Panc1 (cell line): Measurements from ENCODE around the gene DSCAM. TPM values are rescaled to one million over a fixed set of nuclear protein-coding genes. Genes with fewer than 3 reads are reported as not detected.

ENCODE experiments used
- ATAC-seq: fragments of 200-7000 bp; cut with Tn5 transposase; 2 replicates; pipeline ENCODE4 v1.9.1; 2020; ENCODE audit warnings: mild to moderate bottlenecking, moderate library complexity
- BruUV-seq: library from RNA; stranded (reverse); fragments of 400-500 nt; replicated peaks from 2 replicates; lab custom pipeline; 2021; lab: Mats Ljungman, UMichigan
- CTCF ChIA-PET: fragments of 300-600 bp; sonication (Branson Sonifier 250); formaldehyde crosslinking; loops from one replicate; lab custom pipeline; 2022; ENCODE audit warnings: antibody characterized with exemption; lab: Charles Lee
- POLR2A ChIA-PET: fragments of 300-600 bp; sonication (Branson Sonifier 250); formaldehyde crosslinking; loops from one replicate; lab custom pipeline; 2022; ENCODE audit warnings: antibody characterized with exemption; lab: Charles Lee
- DNase-seq: peaks from one replicate; pipeline ENCODE4 v3.0.0-alpha.2; 2010; ENCODE audit warnings: low read depth, low spot score
- H3K27ac ChIP-seq: 2 replicates; pipeline ENCODE4 v1.5.1; 2011; ENCODE audit warnings: mild to moderate bottlenecking, low read length, inconsistent platforms
- H3K27me3 ChIP-seq: fragments of 200-500 bp; sonication (Bioruptor generic); 2 replicates; pipeline ENCODE4 v1.6.0; 2014; ENCODE audit warnings: low read length, inconsistent platforms; ENCODE audit not compliant: control insufficient read depth, insufficient read depth
- H3K36me3 ChIP-seq: fragments of 200-500 bp; sonication (Bioruptor generic); 2 replicates; pipeline ENCODE4 v1.5.1; 2014; ENCODE audit warnings: inconsistent platforms, mild to moderate bottlenecking, low read length, moderate library complexity; ENCODE audit not compliant: control insufficient read depth, insufficient read depth
- H3K4me1 ChIP-seq: 2 replicates; pipeline ENCODE4 v1.5.1; 2011; ENCODE audit warnings: inconsistent platforms, mild to moderate bottlenecking, low read length, moderate library complexity; ENCODE audit not compliant: control insufficient read depth, insufficient read depth
- H3K4me3 ChIP-seq, 2 experiments: 2 replicates each; pipeline ENCODE4 v1.5.1; 2011 to 2012; ENCODE audit warnings: low read depth in 2 of 2, low read length in 2 of 2, mild to moderate bottlenecking in 2 of 2, inconsistent platforms in 1 of 2, moderate library complexity in 1 of 2
- H3K9me3 ChIP-seq: fragments of 200-500 bp; sonication (Bioruptor generic); 2 replicates; pipeline ENCODE4 v1.5.1; 2014; ENCODE audit warnings: low read depth, mild to moderate bottlenecking, inconsistent platforms, low read length, moderate library complexity; ENCODE audit not compliant: control insufficient read depth, insufficient read depth
- POLR2AphosphoS5 ChIP-seq: IDR thresholded peaks from 2 replicates; pipeline ENCODE4 v1.6.1; 2012; ENCODE audit warnings: mild to moderate bottlenecking, low read depth, low read length, moderate library complexity
- REST ChIP-seq, 2 experiments: IDR thresholded peaks; 2 replicates each; pipeline ENCODE4 v1.6.1; 2011 to 2012; ENCODE audit warnings: low read depth in 2 of 2, control low read depth in 1 of 2, low read length in 1 of 2, mild to moderate bottlenecking in 1 of 2, moderate library complexity in 1 of 2; ENCODE audit not compliant: insufficient read depth in 1 of 2
- SIN3A ChIP-seq: IDR thresholded peaks from 2 replicates; pipeline ENCODE4 v1.6.1; 2012; ENCODE audit warnings: low read depth, mild to moderate bottlenecking, low read length, moderate library complexity, borderline replicate concordance; ENCODE audit not compliant: insufficient read depth
- TCF7L2 ChIP-seq: IDR thresholded peaks from 2 replicates; pipeline ENCODE4 v1.6.1; 2011; ENCODE audit warnings: mild to moderate bottlenecking, low read depth, low read length, inconsistent platforms
- in situ Hi-C: cut with HindIII; loops from 2 replicates; pipeline ENCODE4 v1.10.0; 2016; ENCODE audit warnings: low sequenced_read_pairs, low pct_unique_long_range_greater_than_20kb
- intact Hi-C: fragments of 100-400 bp; cut with micrococcal nuclease; formaldehyde crosslinking; loops from one replicate; pipeline ENCODE4 v1.10.0; 2022; ENCODE audit not compliant: unreplicated experiment
- total RNA-seq: library from RNA; stranded (reverse); gene quantifications from one replicate; pipeline ENCODE4 v1.2.1, GENCODE V29; 2021; ENCODE audit not compliant: unreplicated experiment
- TF ChIP-seq, protein P1 (sequence below): fragments of 450-650 bp; IDR thresholded peaks from 2 replicates; pipeline ENCODE4 v1.5.1; 2017; ENCODE audit warnings: mild to moderate bottlenecking

The DSCAM gene
- total RNA-seq, 1 experiment from 2014 or later: not detected

- Histone ChIP-seq H3K4me3 (no peak overlapping the region), H3K27ac (no peak overlapping the region), H3K27me3 (no peaks in the 10 kb centered on the region), H3K4me1 (no peaks in the 10 kb centered on the region), H3K9me3 (no peaks in the 10 kb centered on the region), H3K36me3 (no peaks in the 10 kb centered on the region)
- no TSS peak for BruUV-seq
- DNase-seq: no peak
- ATAC-seq: no peak
- ChIA-PET POLR2A (no interaction called here), CTCF (no interaction called here)
- intact Hi-C loops: no loop called here
- in situ Hi-C loops: no loop called here
- TF ChIP-seq REST (IDR thresholded peaks at IDR 0.05; ENCODE audit: insufficient read depth in 1 of 2, low read depth in 2 of 2, low read length in 1 of 2): no peak
- TF ChIP-seq POLR2AphosphoS5: no peak
- TF ChIP-seq SIN3A: no peak
- TF ChIP-seq, protein P1, sequence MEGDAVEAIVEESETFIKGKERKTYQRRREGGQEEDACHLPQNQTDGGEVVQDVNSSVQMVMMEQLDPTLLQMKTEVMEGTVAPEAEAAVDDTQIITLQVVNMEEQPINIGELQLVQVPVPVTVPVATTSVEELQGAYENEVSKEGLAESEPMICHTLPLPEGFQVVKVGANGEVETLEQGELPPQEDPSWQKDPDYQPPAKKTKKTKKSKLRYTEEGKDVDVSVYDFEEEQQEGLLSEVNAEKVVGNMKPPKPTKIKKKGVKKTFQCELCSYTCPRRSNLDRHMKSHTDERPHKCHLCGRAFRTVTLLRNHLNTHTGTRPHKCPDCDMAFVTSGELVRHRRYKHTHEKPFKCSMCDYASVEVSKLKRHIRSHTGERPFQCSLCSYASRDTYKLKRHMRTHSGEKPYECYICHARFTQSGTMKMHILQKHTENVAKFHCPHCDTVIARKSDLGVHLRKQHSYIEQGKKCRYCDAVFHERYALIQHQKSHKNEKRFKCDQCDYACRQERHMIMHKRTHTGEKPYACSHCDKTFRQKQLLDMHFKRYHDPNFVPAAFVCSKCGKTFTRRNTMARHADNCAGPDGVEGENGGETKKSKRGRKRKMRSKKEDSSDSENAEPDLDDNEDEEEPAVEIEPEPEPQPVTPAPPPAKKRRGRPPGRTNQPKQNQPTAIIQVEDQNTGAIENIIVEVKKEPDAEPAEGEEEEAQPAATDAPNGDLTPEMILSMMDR: no peak
- no peak for TF ChIP-seq TCF7L2
Measured at GRCh38 chr21:40595806-40596205, 251.2 kb downstream of the DSCAM start.

GRCh38 chr21:40587736-40588346 is 259.1 kb downstream of the DSCAM start:
- intact Hi-C loops: no loop called here

More at GRCh38 chr21:40587736-40588346, 259.1 kb downstream of the DSCAM start:
- Histone ChIP-seq H3K27me3 (no peaks in the 10 kb centered on the region), H3K36me3 (no peaks in the 10 kb centered on the region), H3K4me1 (no peaks in the 10 kb centered on the region), H3K4me3 (no peak overlapping the region), H3K27ac (no peak overlapping the region), H3K9me3 (no peaks in the 10 kb centered on the region)
- CTCF ChIA-PET: no interaction called here
- no peak for TF ChIP-seq POLR2AphosphoS5
- no peak for TF ChIP-seq REST (IDR thresholded peaks at IDR 0.05; ENCODE audit: insufficient read depth in 1 of 2, low read depth in 2 of 2, low read length in 1 of 2)
- TF ChIP-seq, protein P1: no peak
- TF ChIP-seq SIN3A: no peak
- no peak for TF ChIP-seq TCF7L2
- in situ Hi-C loops: no loop called here
- no TSS peak for BruUV-seq
- ATAC-seq: no peak
- POLR2A ChIA-PET: no interaction called here
- no peak for DNase-seq
